Liver (tissue), 3 donors: ENCODE results near the gene NTN1.

ENCODE experiments used
- CTCF ChIP-seq: fragments of 150-350 bp; IDR thresholded peaks from 2 replicates; pipeline ENCODE4 v1.5.1; 2017; ENCODE audit warnings: improper control_type of control experiment, low read depth, low read length; ENCODE audit not compliant: missing input control
- EGR1 ChIP-seq, 2 donors: IDR thresholded peaks; 2 replicates each; pipeline ENCODE4 v1.6.1; 2016 to 2018; ENCODE audit warnings: antibody characterized with exemption in 2 of 2, low read depth in 2 of 2
- GABPA ChIP-seq, 2 donors: IDR thresholded peaks in 1 of 2; conservative IDR thresholded peaks in 1 of 2; 2 replicates each; pipeline ENCODE4 v1.6.1; 2016; ENCODE audit warnings: antibody characterized with exemption in 2 of 2, mild to moderate bottlenecking in 1 of 2, moderate library complexity in 1 of 2
- HNF4A ChIP-seq, 2 donors: conservative IDR thresholded peaks; 2 replicates each; pipeline ENCODE4 v1.6.1; 2016; ENCODE audit warnings: antibody characterized with exemption in 2 of 2, mild to moderate bottlenecking in 2 of 2
- JUND ChIP-seq, 2 donors: IDR thresholded peaks; 2 replicates each; pipeline ENCODE4 v1.6.1; 2016; ENCODE audit warnings: antibody characterized with exemption in 2 of 2
- MAX ChIP-seq: IDR thresholded peaks from 2 replicates; pipeline ENCODE4 v1.6.1; 2016; ENCODE audit warnings: antibody characterized with exemption
- RAD21 ChIP-seq, 2 donors: IDR thresholded peaks; 2 replicates each; pipeline ENCODE4 v1.6.1; 2016; ENCODE audit warnings: antibody characterized with exemption in 2 of 2, mild to moderate bottlenecking in 2 of 2
- REST ChIP-seq: IDR thresholded peaks from 2 replicates; pipeline ENCODE4 v1.6.1; 2016; ENCODE audit warnings: antibody characterized with exemption, mild to moderate bottlenecking
- RXRA ChIP-seq, 2 donors: IDR thresholded peaks; 2 replicates each; pipeline ENCODE4 v1.6.1; 2017 to 2018; ENCODE audit warnings: antibody characterized with exemption in 2 of 2, mild to moderate bottlenecking in 1 of 2
- SP1 ChIP-seq: IDR thresholded peaks from 2 replicates; pipeline ENCODE4 v1.6.1; 2018; ENCODE audit warnings: antibody characterized with exemption, mild to moderate bottlenecking
- TAF1 ChIP-seq: conservative IDR thresholded peaks from 2 replicates; pipeline ENCODE4 v1.6.1; 2016; ENCODE audit warnings: antibody characterized with exemption, mild to moderate bottlenecking
- YY1 ChIP-seq: IDR thresholded peaks from 2 replicates; pipeline ENCODE4 v1.6.1; 2016; ENCODE audit warnings: antibody characterized with exemption, mild to moderate bottlenecking
- ZBTB33 ChIP-seq: IDR thresholded peaks from 2 replicates; pipeline ENCODE4 v1.6.1; 2016; ENCODE audit warnings: antibody characterized with exemption
- donor health status: healthy.
- donor health status: healthy.

- TF ChIP-seq CTCF, result no peak
- TF ChIP-seq SP1, result no peak
- no peak for TF ChIP-seq RXRA (IDR thresholded peaks at IDR 0.05)
- no peak for TF ChIP-seq MAX
- TF ChIP-seq RAD21 (IDR thresholded peaks at IDR 0.05), result peak in 1 of 2 donors; percentile 7
- no peak for TF ChIP-seq ZBTB33
- no peak for TF ChIP-seq YY1
- TF ChIP-seq EGR1 (IDR thresholded peaks at IDR 0.05; ENCODE audit: low read depth in 2 of 2), result no peak
- TF ChIP-seq JUND (IDR thresholded peaks at IDR 0.05), result peak in 1 of 2 donors; percentile 15
- TF ChIP-seq HNF4A (conservative IDR thresholded peaks at IDR 0.05), result no peak
- no peak for TF ChIP-seq GABPA (IDR thresholded peaks at IDR 0.05 in 1 of 2, conservative IDR thresholded peaks at IDR 0.05 in 1 of 2)
- no peak for TF ChIP-seq TAF1
- no peak for TF ChIP-seq REST
These were observed 59.7 kb downstream of the NTN1 start for GRCh38 chr17:9080983-9081382.
